Activated CD4-positive, alpha-beta T cell treated with anti-CD3 and anti-CD28 coated beads for 36 hours (primary cell): ENCODE measurements around the gene PHYHIPL. TPM values are rescaled to one million over a fixed set of nuclear protein-coding genes. Genes with fewer than 3 reads are reported as not detected.

Experiments used
- ATAC-seq: fragments of 200-7000 bp; cut with Tn5 transposase; one replicate; pipeline ENCODE4 v1.10.0; 2021; ENCODE audit warnings: mild to moderate bottlenecking, moderate library complexity
- CTCF ChIA-PET: fragments of 350-600 bp; sonication (Branson Sonifier 250); formaldehyde crosslinking; loops from one replicate; lab custom pipeline; 2021; ENCODE audit warnings: antibody characterized with exemption; lab: Charles Lee
- POLR2A ChIA-PET: fragments of 350-600 bp; sonication (Branson Sonifier 250); formaldehyde crosslinking; loops from one replicate; lab custom pipeline; 2021; ENCODE audit warnings: antibody characterized with exemption, inconsistent platforms; lab: Charles Lee
- DNase-seq: peaks from one replicate; pipeline ENCODE4 v3.0.0-alpha.2; 2020
- H3K27ac Mint-ChIP-seq: one replicate; pipeline ENCODE4 v1.8.0; 2021; ENCODE audit warnings: mixed read lengths
- H3K27me3 Mint-ChIP-seq: one replicate; pipeline ENCODE4 v1.8.0; 2021; ENCODE audit warnings: mixed read lengths
- H3K36me3 Mint-ChIP-seq: one replicate; pipeline ENCODE4 v1.8.0; 2021; ENCODE audit warnings: low read depth, mixed read lengths
- H3K4me1 Mint-ChIP-seq: one replicate; pipeline ENCODE4 v1.8.0; 2021; ENCODE audit warnings: mixed read lengths
- H3K4me3 Mint-ChIP-seq: one replicate; pipeline ENCODE4 v1.8.0; 2021; ENCODE audit warnings: mild to moderate bottlenecking, moderate library complexity, mixed read lengths
- H3K9me3 Mint-ChIP-seq: one replicate; pipeline ENCODE4 v1.8.0; 2021; ENCODE audit warnings: low read depth, mixed read lengths
- intact Hi-C, 2 experiments: fragments of 100-400 bp; cut with DNase I in 1 of 2; cut with micrococcal nuclease in 1 of 2; formaldehyde crosslinking; loops; one replicate each; pipeline versions ENCODE4 v1.14.2 to v1.15.1; 2022 to 2024; cut with DNase I, micrococcal nuclease
- total RNA-seq, 2 experiments: library from RNA; stranded (reverse); gene quantifications; one replicate each; pipeline ENCODE4 v1.2.3, GENCODE V29; 2021

The PHYHIPL gene
- total RNA-seq, 2 experiments from 2014 or later: not detected

GRCh38 chr10:59265141-59265540 lies 88.7 kb downstream of the PHYHIPL start:
- Mint-ChIP-seq H3K27me3 (no peaks in the 10 kb centered on the region), H3K9me3 (no peaks in the 10 kb centered on the region), H3K27ac (no peak overlapping the region), H3K4me1 (no peaks in the 10 kb centered on the region), H3K4me3 (no peak overlapping the region), H3K36me3 (no peaks in the 10 kb centered on the region)
- no peak for DNase-seq
- intact Hi-C loops: no loop called here
- POLR2A ChIA-PET: no interaction called here
- no peak for ATAC-seq
- CTCF ChIA-PET: no interaction called here

- H3K4me3 Mint-ChIP-seq: no peak overlapping the region
- no peaks in the 10 kb centered on the region for H3K4me1 Mint-ChIP-seq
- H3K27ac Mint-ChIP-seq: no peak overlapping the region
- intact Hi-C loops: no loop called here
- H3K36me3 Mint-ChIP-seq: no peaks in the 10 kb centered on the region
- H3K27me3 Mint-ChIP-seq: no peaks in the 10 kb centered on the region
- ChIA-PET POLR2A (no interaction called here), CTCF (no interaction called here)
- H3K9me3 Mint-ChIP-seq: no peaks in the 10 kb centered on the region
- no peak for DNase-seq
- no peak for ATAC-seq
Observed at GRCh38 chr10:59266321-59266720, 89.9 kb downstream of the PHYHIPL start.

- ChIA-PET CTCF (no interaction called here), POLR2A (no interaction called here)
- Mint-ChIP-seq H3K36me3 (no peaks in the 10 kb centered on the region), H3K9me3 (no peaks in the 10 kb centered on the region), H3K27me3 (no peaks in the 10 kb centered on the region), H3K4me3 (no peak overlapping the region), H3K27ac (no peak overlapping the region), H3K4me1 (no peaks in the 10 kb centered on the region)
- no peak for DNase-seq
- no peak for ATAC-seq
- intact Hi-C loops: no loop called here
Observed at GRCh38 chr10:59268460-59268859, 92.0 kb downstream of the PHYHIPL start.

GRCh38 chr10:59269651-59270050 lies 93.2 kb downstream of the PHYHIPL start:
- intact Hi-C loops: no loop called here
- Mint-ChIP-seq H3K36me3 (no peaks in the 10 kb centered on the region), H3K9me3 (no peaks in the 10 kb centered on the region), H3K4me1 (no peaks in the 10 kb centered on the region), H3K27me3 (no peaks in the 10 kb centered on the region), H3K4me3 (no peak overlapping the region), H3K27ac (no peak overlapping the region)
- ChIA-PET POLR2A (no interaction called here), CTCF (no interaction called here)
- no peak for ATAC-seq
- DNase-seq: no peak

- H3K27ac Mint-ChIP-seq: no peak overlapping the region
- no peaks in the 10 kb centered on the region for H3K27me3 Mint-ChIP-seq
- DNase-seq: no peak
- H3K4me1 Mint-ChIP-seq: no peaks in the 10 kb centered on the region
- ChIA-PET CTCF (no interaction called here), POLR2A (no interaction called here)
- intact Hi-C loops: no loop called here
- H3K9me3 Mint-ChIP-seq: no peaks in the 10 kb centered on the region
- no peak for ATAC-seq
- H3K4me3 Mint-ChIP-seq: no peak overlapping the region
- H3K36me3 Mint-ChIP-seq: no peaks in the 10 kb centered on the region
Observed at GRCh38 chr10:59270492-59270891, 94.0 kb downstream of the PHYHIPL start.

GRCh38 chr10:59271160-59271559 lies 94.7 kb downstream of the PHYHIPL start:
- Mint-ChIP-seq H3K27ac (no peak overlapping the region), H3K27me3 (no peaks in the 10 kb centered on the region), H3K4me3 (no peak overlapping the region)

GRCh38 chr10:59272061-59272460 lies 95.6 kb downstream of the PHYHIPL start:
- H3K27me3 Mint-ChIP-seq: no peaks in the 10 kb centered on the region
- DNase-seq: no peak
- ChIA-PET POLR2A (no interaction called here), CTCF (no interaction called here)
- H3K4me1 Mint-ChIP-seq: no peaks in the 10 kb centered on the region
- no peak overlapping the region for H3K27ac Mint-ChIP-seq
- no peak for ATAC-seq
- intact Hi-C loops: no loop called here
- H3K4me3 Mint-ChIP-seq: no peak overlapping the region
- H3K36me3 Mint-ChIP-seq: no peaks in the 10 kb centered on the region
- no peaks in the 10 kb centered on the region for H3K9me3 Mint-ChIP-seq

More at GRCh38 chr10:59271160-59271559, 94.7 kb downstream of the PHYHIPL start:
- intact Hi-C loops: no loop called here
- Mint-ChIP-seq H3K36me3 (no peaks in the 10 kb centered on the region), H3K9me3 (no peaks in the 10 kb centered on the region), H3K4me1 (no peaks in the 10 kb centered on the region)
- CTCF ChIA-PET: no interaction called here
- ATAC-seq (no peak), DNase-seq (no peak)
- POLR2A ChIA-PET: no interaction called here

GRCh38 chr10:59273445-59273844 lies 97.0 kb downstream of the PHYHIPL start:
- CTCF ChIA-PET: no interaction called here

GRCh38 chr10:59276133-59276532 lies 99.7 kb downstream of the PHYHIPL start:
- Mint-ChIP-seq H3K27me3 (no peaks in the 10 kb centered on the region), H3K27ac (no peak overlapping the region), H3K9me3 (no peaks in the 10 kb centered on the region), H3K36me3 (no peaks in the 10 kb centered on the region), H3K4me1 (no peaks in the 10 kb centered on the region), H3K4me3 (no peak overlapping the region)
- POLR2A ChIA-PET: no interaction called here
- CTCF ChIA-PET: no interaction called here
- intact Hi-C loops: no loop called here
- ATAC-seq (no peak), DNase-seq (no peak)

More at GRCh38 chr10:59273445-59273844, 97.0 kb downstream of the PHYHIPL start:
- Mint-ChIP-seq H3K9me3 (no peaks in the 10 kb centered on the region), H3K27ac (no peak overlapping the region), H3K4me1 (no peaks in the 10 kb centered on the region), H3K4me3 (no peak overlapping the region), H3K36me3 (no peaks in the 10 kb centered on the region), H3K27me3 (no peaks in the 10 kb centered on the region)
- intact Hi-C loops: no loop called here
- POLR2A ChIA-PET: no interaction called here
- DNase-seq (no peak), ATAC-seq (no peak)

GRCh38 chr10:59276919-59277318 lies 100.5 kb downstream of the PHYHIPL start:
- intact Hi-C loops: no loop called here
- H3K4me3 Mint-ChIP-seq: no peak overlapping the region
- H3K9me3 Mint-ChIP-seq: no peaks in the 10 kb centered on the region
- ATAC-seq: no peak
- H3K4me1 Mint-ChIP-seq: no peaks in the 10 kb centered on the region
- ChIA-PET CTCF (interaction anchor here (0.5 kb wide), 1 partner anchor 1032 kb away, joined by 3 read pairs; no protein-coding TSS in a partner anchor), POLR2A (no interaction called here)
- no peaks in the 10 kb centered on the region for H3K27me3 Mint-ChIP-seq
- no peak for DNase-seq
- H3K27ac Mint-ChIP-seq: no peak overlapping the region
- no peaks in the 10 kb centered on the region for H3K36me3 Mint-ChIP-seq

- Mint-ChIP-seq H3K27ac (no peak overlapping the region), H3K4me1 (no peaks in the 10 kb centered on the region), H3K4me3 (no peak overlapping the region), H3K36me3 (no peaks in the 10 kb centered on the region), H3K9me3 (no peaks in the 10 kb centered on the region), H3K27me3 (no peaks in the 10 kb centered on the region)
- intact Hi-C loops: no loop called here
- DNase-seq: no peak
- CTCF ChIA-PET: no interaction called here
- POLR2A ChIA-PET: no interaction called here
- ATAC-seq: no peak
Observed at GRCh38 chr10:59279476-59279875, 103.0 kb downstream of the PHYHIPL start.

- DNase-seq (no peak), ATAC-seq (no peak)
- no peaks in the 10 kb centered on the region for H3K27me3 Mint-ChIP-seq
- no peaks in the 10 kb centered on the region for H3K4me1 Mint-ChIP-seq
- no peaks in the 10 kb centered on the region for H3K9me3 Mint-ChIP-seq
- H3K36me3 Mint-ChIP-seq: no peaks in the 10 kb centered on the region
- CTCF ChIA-PET: interaction anchor here (0.6 kb wide), 1 partner anchor 412 kb away, joined by 3 read pairs; no protein-coding TSS in a partner anchor
- POLR2A ChIA-PET: no interaction called here
- H3K4me3 Mint-ChIP-seq: no peak overlapping the region
- intact Hi-C loops: no loop called here
- H3K27ac Mint-ChIP-seq: no peak overlapping the region
Observed at GRCh38 chr10:59279991-59280505, 103.6 kb downstream of the PHYHIPL start.

- ChIA-PET CTCF (no interaction called here), POLR2A (no interaction called here)
- no peak for ATAC-seq
- H3K9me3 Mint-ChIP-seq: no peaks in the 10 kb centered on the region
- H3K27ac Mint-ChIP-seq: no peak overlapping the region
- no peaks in the 10 kb centered on the region for H3K36me3 Mint-ChIP-seq
- DNase-seq: no peak
- H3K4me1 Mint-ChIP-seq: no peaks in the 10 kb centered on the region
- intact Hi-C loops: no loop called here
- no peak overlapping the region for H3K4me3 Mint-ChIP-seq
- H3K27me3 Mint-ChIP-seq: no peaks in the 10 kb centered on the region
Observed at GRCh38 chr10:59281861-59282260, 105.4 kb downstream of the PHYHIPL start.
